Measurements from ENCODE around the gene LEMD2. TPM values are rescaled to one million over a fixed set of nuclear protein-coding genes. Genes with fewer than 3 reads are reported as not detected.

The LEMD2 gene
- total and polyA plus RNA-seq, 10 donors: 38.6 to 97.6 (median 61.6) TPM

GRCh38 chr6:33791620-33792019 lies 2.7 kb upstream of the LEMD2 start:
- H3K27ac ChIP-seq: no peak overlapping the region
- TF ChIP-seq POLR2A (IDR thresholded peaks at IDR 0.05) (no peak), POLR2AphosphoS5 (IDR thresholded peaks at IDR 0.05) (no peak)
- TF ChIP-seq, protein P1, sequence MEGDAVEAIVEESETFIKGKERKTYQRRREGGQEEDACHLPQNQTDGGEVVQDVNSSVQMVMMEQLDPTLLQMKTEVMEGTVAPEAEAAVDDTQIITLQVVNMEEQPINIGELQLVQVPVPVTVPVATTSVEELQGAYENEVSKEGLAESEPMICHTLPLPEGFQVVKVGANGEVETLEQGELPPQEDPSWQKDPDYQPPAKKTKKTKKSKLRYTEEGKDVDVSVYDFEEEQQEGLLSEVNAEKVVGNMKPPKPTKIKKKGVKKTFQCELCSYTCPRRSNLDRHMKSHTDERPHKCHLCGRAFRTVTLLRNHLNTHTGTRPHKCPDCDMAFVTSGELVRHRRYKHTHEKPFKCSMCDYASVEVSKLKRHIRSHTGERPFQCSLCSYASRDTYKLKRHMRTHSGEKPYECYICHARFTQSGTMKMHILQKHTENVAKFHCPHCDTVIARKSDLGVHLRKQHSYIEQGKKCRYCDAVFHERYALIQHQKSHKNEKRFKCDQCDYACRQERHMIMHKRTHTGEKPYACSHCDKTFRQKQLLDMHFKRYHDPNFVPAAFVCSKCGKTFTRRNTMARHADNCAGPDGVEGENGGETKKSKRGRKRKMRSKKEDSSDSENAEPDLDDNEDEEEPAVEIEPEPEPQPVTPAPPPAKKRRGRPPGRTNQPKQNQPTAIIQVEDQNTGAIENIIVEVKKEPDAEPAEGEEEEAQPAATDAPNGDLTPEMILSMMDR (IDR thresholded peaks at IDR 0.05 in 8 of 11, conservative IDR thresholded peaks at IDR 0.05 in 3 of 11): no peak
- H3K4me3 ChIP-seq: no peak overlapping the region
- peaks cover 0 to 6% (median 0%) of the 10 kb centered on the region in 7 donors for H3K27me3 ChIP-seq (replicated peaks in 1 of 7)
- H3K4me1 ChIP-seq: peaks cover 15 to 29% (median 20%) of the 10 kb centered on the region in 6 donors
- no peak for DNase-seq
- H3K36me3 ChIP-seq: peaks cover 0 to 6% (median 0%) of the 10 kb centered on the region in 6 donors
- H3K9me3 ChIP-seq: no peaks in the 10 kb centered on the region
- intact Hi-C loops (cut with DNase I; ENCODE audit: low total_unique reads): no loop called here
- 65 to 80% (median 76%) methylated on average over 7 of the region's 7 CpGs for WGBS, 5 donors

- no peak for DNase-seq
- WGBS, 5 donors: 93 to 96% (median 93%) methylated on average over 5 of the region's 5 CpGs
- Histone ChIP-seq H3K36me3 (peaks cover 0 to 13% (median 0%) of the 10 kb centered on the region in 6 donors), H3K4me1 (peaks cover 22 to 36% (median 27%) of the 10 kb centered on the region in 6 donors), H3K9me3 (no peaks in the 10 kb centered on the region), H3K27ac (no peak overlapping the region), H3K27me3 (replicated peaks in 1 of 7) (no peaks in the 10 kb centered on the region), H3K4me3 (no peak overlapping the region)
- TF ChIP-seq POLR2AphosphoS5 (IDR thresholded peaks at IDR 0.05): no peak
- TF ChIP-seq POLR2A (IDR thresholded peaks at IDR 0.05): no peak
- TF ChIP-seq, protein P1 (IDR thresholded peaks at IDR 0.05 in 8 of 11, conservative IDR thresholded peaks at IDR 0.05 in 3 of 11): no peak
- intact Hi-C loops (cut with DNase I; ENCODE audit: low total_unique reads): no loop called here
Observed at GRCh38 chr6:33790910-33791309, 2.0 kb upstream of the LEMD2 start.

DNA sequence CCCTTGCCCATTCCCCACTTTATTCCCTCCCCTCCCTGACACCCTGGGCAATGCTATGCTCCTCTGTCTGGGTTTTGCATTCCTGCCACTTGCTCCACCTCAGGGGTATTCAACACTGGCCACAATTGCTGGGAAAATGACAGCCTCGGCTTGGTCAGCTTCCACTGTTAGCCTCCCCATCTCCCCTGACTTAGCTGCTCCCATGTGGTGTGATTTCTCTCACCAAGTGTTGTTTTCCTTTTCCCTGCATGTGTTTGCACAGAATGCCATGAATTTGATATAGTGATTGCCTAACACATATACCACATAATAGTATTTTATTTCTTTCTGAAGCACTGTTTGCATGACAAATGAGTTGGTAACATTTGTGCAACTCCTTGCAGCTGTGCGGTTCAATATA lies 1.4 kb upstream of the LEMD2 start:
- DNase-seq: no peak
- Histone ChIP-seq H3K27me3 (replicated peaks in 1 of 7) (no peaks in the 10 kb centered on the region), H3K36me3 (peaks cover 0 to 18% (median 0%) of the 10 kb centered on the region in 6 donors), H3K4me3 (no peak overlapping the region), H3K27ac (no peak overlapping the region), H3K9me3 (no peaks in the 10 kb centered on the region), H3K4me1 (peaks cover 27 to 42% (median 33%) of the 10 kb centered on the region in 6 donors)
- intact Hi-C loops (cut with DNase I; ENCODE audit: low total_unique reads): no loop called here
- no peak for TF ChIP-seq POLR2AphosphoS5 (IDR thresholded peaks at IDR 0.05)
- TF ChIP-seq, protein P1 (IDR thresholded peaks at IDR 0.05 in 8 of 11, conservative IDR thresholded peaks at IDR 0.05 in 3 of 11): no peak
- TF ChIP-seq POLR2A (IDR thresholded peaks at IDR 0.05): no peak
- 81 to 97% (median 89%) methylated on average over 2 of the region's 2 CpGs for WGBS, 5 donors

GRCh38 chr6:33789550-33789895 lies 593 bp upstream of the LEMD2 start:
- DNase-seq: peak; percentile 81
- intact Hi-C loops (cut with DNase I; ENCODE audit: low total_unique reads): no loop called here
- Histone ChIP-seq H3K36me3 (peaks cover 1 to 27% (median 3%) of the 10 kb centered on the region in 6 donors), H3K4me3 (peak overlapping the region in 7 of 8 donors; percentile 65 to 98 (median 95)), H3K27me3 (replicated peaks in 1 of 7) (no peaks in the 10 kb centered on the region), H3K27ac (peak overlapping the region in 7 of 8 donors; percentile 97 to 100 (median 99)), H3K4me1 (peaks cover 34 to 47% (median 41%) of the 10 kb centered on the region in 6 donors), H3K9me3 (no peaks in the 10 kb centered on the region)
- WGBS, 5 donors: 84 to 95% (median 92%) methylated on average over 11 of the region's 11 CpGs
- TF ChIP-seq, protein P1 (IDR thresholded peaks at IDR 0.05 in 8 of 11, conservative IDR thresholded peaks at IDR 0.05 in 3 of 11): no peak
- TF ChIP-seq POLR2AphosphoS5 (IDR thresholded peaks at IDR 0.05) (no peak), POLR2A (IDR thresholded peaks at IDR 0.05) (no peak)
